ENCODE measurements around the gene EIF6. TPM values are rescaled to one million over a fixed set of nuclear protein-coding genes. Genes with fewer than 3 reads are reported as not detected.

The EIF6 gene
- total and polyA plus RNA-seq, 2 of the 8 experiments (the other 6 are each of a cell fraction or from before 2014, with no cell fraction given), result 184 to 319 TPM

DNA sequence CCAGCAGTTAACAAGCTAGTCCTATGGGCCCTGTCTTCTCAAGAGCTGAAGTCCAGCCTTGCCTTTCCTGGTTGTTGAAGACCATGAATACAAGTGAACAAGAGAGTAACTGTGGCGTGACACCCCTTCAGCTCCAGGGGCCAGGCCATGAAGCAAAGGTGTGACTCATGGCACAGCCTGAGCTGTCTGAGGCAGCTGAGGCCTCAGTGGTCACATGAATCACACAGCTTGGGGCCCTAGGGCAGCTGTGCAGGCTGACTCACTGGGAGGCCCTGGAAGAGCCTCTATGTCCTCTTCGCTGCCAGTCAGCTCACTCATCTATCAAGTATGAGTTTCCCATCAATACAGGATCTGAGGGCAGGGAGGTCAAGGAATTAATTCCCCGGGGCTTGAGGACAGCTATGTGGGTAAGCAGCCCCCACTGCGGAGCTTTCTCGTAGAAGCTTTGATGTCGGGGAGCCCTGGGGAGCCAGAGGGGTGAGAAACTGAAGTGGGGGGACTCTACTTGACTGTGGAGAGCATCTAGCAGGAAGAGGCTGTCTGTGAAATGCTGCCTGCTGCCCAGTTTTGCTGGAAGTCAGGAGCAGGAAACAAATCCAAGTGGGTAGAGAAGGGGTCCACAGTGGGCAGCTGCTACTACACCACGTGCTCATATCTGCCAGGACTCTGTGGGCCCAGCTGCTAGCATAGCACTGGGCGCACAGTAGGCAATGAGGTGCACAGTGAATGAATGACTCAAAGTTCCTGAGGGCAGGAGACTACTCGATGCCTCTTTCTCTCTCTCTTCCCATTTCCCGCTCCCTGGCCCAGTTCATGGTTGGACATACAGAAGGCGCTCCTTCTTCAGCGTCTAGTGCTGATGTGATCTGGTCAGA, 21.3 kb upstream of the EIF6 start:
- H3K4me1 ChIP-seq (replicated peaks in 1 of 4; ENCODE audit: control insufficient read depth in 3 of 4, insufficient read depth in 4 of 4, low read length in 3 of 4), result peaks cover 0 to 4% (median 2%) of the 10 kb centered on the region in 4 experiments; a peak in 2 of 7 replicates
- no peaks in the 10 kb centered on the region for H3K9me3 ChIP-seq (ENCODE audit: insufficient read depth in 2 of 2, low read depth in 1 of 2, low read length in 1 of 2)
- no peaks in the 10 kb centered on the region for H4K20me1 ChIP-seq (replicated peaks in 1 of 2; ENCODE audit: control insufficient read depth in 1 of 2, insufficient read depth in 2 of 2, low read length in 2 of 2)
- no peak overlapping the region for H4K91ac ChIP-seq (replicated peaks; ENCODE audit: insufficient read length, low read length)
- no peaks in the 10 kb centered on the region for H3K36me3 ChIP-seq (ENCODE audit: control insufficient read depth in 2 of 4, insufficient read depth in 4 of 4, low read length in 3 of 4)
- no peak overlapping the region for H2BK20ac ChIP-seq (ENCODE audit: low read length)
- H3K23ac ChIP-seq (ENCODE audit: insufficient read length), result no peak overlapping the region
- H3K18ac ChIP-seq (ENCODE audit: extremely low read depth, low read length), result no peak overlapping the region
- DNase-seq (ENCODE audit: low read depth in 1 of 2, low spot score in 2 of 2), result no peak
- H3K4ac ChIP-seq (replicated peaks; ENCODE audit: insufficient read length, low read depth, low read length), result no peak overlapping the region
- no peak overlapping the region for H2BK5ac ChIP-seq (ENCODE audit: low read depth, low read length)
- no peaks in the 10 kb centered on the region for H3K79me2 ChIP-seq (ENCODE audit: control insufficient read depth in 1 of 2, insufficient read depth in 2 of 2, low read length in 2 of 2)
- H3K79me1 ChIP-seq (ENCODE audit: low read depth, low read length), result no peaks in the 10 kb centered on the region
- H4K5ac ChIP-seq (ENCODE audit: insufficient read length, low read depth, low read length), result no peak overlapping the region
- no peaks in the 10 kb centered on the region for H3K27me3 ChIP-seq (replicated peaks in 1 of 4; ENCODE audit: control insufficient read depth in 3 of 4, extremely low read depth in 1 of 4, insufficient read depth in 3 of 4, low read length in 3 of 4)
- no peak overlapping the region for H2BK15ac ChIP-seq (ENCODE audit: low read length)
- H3K56ac ChIP-seq (replicated peaks; ENCODE audit: insufficient read length, low read depth, low read length), result no peak overlapping the region
- H2BK120ac ChIP-seq (replicated peaks; ENCODE audit: low read depth, low read length), result no peak overlapping the region
- H3K9ac ChIP-seq (replicated peaks in 1 of 4; ENCODE audit: extremely low read depth in 1 of 4, low read depth in 3 of 4, low read length in 3 of 4), result no peak overlapping the region
- ChIA-PET CTCF (ENCODE audit: partially characterized antibody) (interaction anchor here (0.5 to 13.8 kb wide), 25 partner anchors 12 to 348 kb away, joined by 3 to 141 read pairs (median 5); partner anchors contain the start of genes EDEM2, EIF6, FAM83C and MMP24OS), POLR2A (ENCODE audit: partially characterized antibody) (interaction anchor here (0.7 to 1.8 kb wide), 7 partner anchors 22 to 149 kb away, joined by 3 to 5 read pairs (median 3); partner anchors contain the start of gene EIF6)
- H3K4me3 ChIP-seq (ENCODE audit: extremely low read depth in 1 of 4, insufficient read depth in 2 of 4, low read depth in 3 of 4, low read length in 4 of 4), result no peak overlapping the region
- no peaks in the 10 kb centered on the region for H3K23me2 ChIP-seq (ENCODE audit: low read depth, low read length)
- no peak for TF ChIP-seq TAF7 (optimal IDR thresholded peaks at IDR 0.05; ENCODE audit: borderline replicate concordance, low read depth, low read length)
- no peak for TF ChIP-seq TBP (IDR thresholded peaks at IDR 0.05; ENCODE audit: low read depth, low read length)
- no peak for TF ChIP-seq SUZ12 (IDR thresholded peaks at IDR 0.05; ENCODE audit: low read length)
- TF ChIP-seq POU5F1 (IDR thresholded peaks at IDR 0.05; ENCODE audit: low read depth, low read length), result no peak
- TF ChIP-seq SP1 (IDR thresholded peaks at IDR 0.05; ENCODE audit: low read depth, low read length), result no peak
- TF ChIP-seq BACH1 (IDR thresholded peaks at IDR 0.05; ENCODE audit: low read length), result no peak
- FAIRE-seq, result no peak
- no peak overlapping the region; the same call in 1 of the 2 replicates for H2AK5ac ChIP-seq (ENCODE audit: low read depth, low read length)
- no peak overlapping the region for H2AFZ ChIP-seq (ENCODE audit: low read length)
- H3K4me2 ChIP-seq (ENCODE audit: insufficient read depth in 1 of 2, low read depth in 2 of 2, low read length in 2 of 2), result no peak overlapping the region
- no peak overlapping the region for H4K8ac ChIP-seq (ENCODE audit: extremely low read depth, insufficient read depth, low read length)
- WGBS, 2 experiments (ENCODE audit: extremely low coverage in 1 of 2, insufficient coverage in 1 of 2, insufficient read length in 1 of 2, insufficient replicate concordance in 2 of 2, low coverage in 1 of 2, low lambda C conversion rate in 2 of 2, missing lambda C conversion rate in 1 of 2), result 92% methylated on average over 12 of the region's 12 CpGs; no CpG with 5 or more reads in 1 of the 2 experiments
- no peak overlapping the region for H3K27ac ChIP-seq (ENCODE audit: low read depth, low read length)
- no peak overlapping the region; the same call in 1 of the 2 replicates for H2BK12ac ChIP-seq (ENCODE audit: low read depth, low read length)
- H3K14ac ChIP-seq (ENCODE audit: insufficient read length), result no peak overlapping the region

Data from H1 (cell line).